GM23338 (cell line): ENCODE data around the gene RBM33. TPM values are rescaled to one million over a fixed set of nuclear protein-coding genes. Genes with fewer than 3 reads are reported as not detected.
A peak's percentile ranks its signal among the peaks of the same experiment; 100 is the strongest.

Experiments used
- ATAC-seq: fragments of 200-7000 bp; cut with Tn5 transposase; 3 replicates; pipeline ENCODE4 v1.9.1; 2020
- DNase-seq: peaks from one replicate; pipeline ENCODE4 v3.0.0-alpha.2; 2015; ENCODE audit warnings: low spot score
- H2AFZ ChIP-seq: fragments of 200-600 bp; sonication (generic); 2 replicates; pipeline ENCODE4 v1.8.0; 2016; ENCODE audit warnings: antibody characterized with exemption, mild to moderate bottlenecking, moderate library complexity
- H3F3A ChIP-seq: fragments of 200-600 bp; sonication (generic); replicated peaks from 2 replicates; pipeline ENCODE4 v1.8.0; 2017; ENCODE audit warnings: antibody characterized with exemption, mixed run types, low read depth
- H3K27ac ChIP-seq: fragments of 200-600 bp; sonication (generic); 2 replicates; pipeline ENCODE4 v1.6.1; 2016; ENCODE audit warnings: low read depth
- H3K27me3 ChIP-seq: fragments of 200-600 bp; sonication (generic); 2 replicates; pipeline ENCODE4 v1.8.0; 2016; ENCODE audit warnings: mild to moderate bottlenecking, mixed run types, moderate library complexity; ENCODE audit not compliant: insufficient read depth
- H3K36me3 ChIP-seq: fragments of 200-600 bp; sonication (generic); 2 replicates; pipeline ENCODE4 v1.8.0; 2016; ENCODE audit warnings: mild to moderate bottlenecking; ENCODE audit not compliant: insufficient read depth
- H3K4me1 ChIP-seq: fragments of 200-600 bp; sonication (generic); 2 replicates; pipeline ENCODE4 v1.8.0; 2016; ENCODE audit warnings: mild to moderate bottlenecking, moderate library complexity; ENCODE audit not compliant: insufficient read depth
- H3K4me2 ChIP-seq: fragments of 200-600 bp; sonication (generic); 2 replicates; pipeline ENCODE4 v1.7.1; 2017; ENCODE audit warnings: mixed run types
- H3K4me3 ChIP-seq: fragments of 200-600 bp; sonication (generic); 2 replicates; pipeline ENCODE4 v1.6.1; 2016; ENCODE audit warnings: mixed run types
- H3K79me2 ChIP-seq: fragments of 200-600 bp; sonication (generic); replicated peaks from 2 replicates; pipeline ENCODE4 v1.8.0; 2017; ENCODE audit warnings: mild to moderate bottlenecking; ENCODE audit not compliant: insufficient read depth
- H3K9me2 ChIP-seq: fragments of 200-600 bp; sonication (generic); 2 replicates; pipeline ENCODE4 v1.8.0; 2017; ENCODE audit not compliant: insufficient read depth
- H4K20me1 ChIP-seq: fragments of 200-600 bp; sonication (generic); replicated peaks from 2 replicates; pipeline ENCODE4 v1.8.0; 2017; ENCODE audit warnings: mild to moderate bottlenecking; ENCODE audit not compliant: insufficient read depth
- H3K27ac Mint-ChIP-seq: 2 replicates; pipeline ENCODE4 v1.8.0; 2020; ENCODE audit warnings: inconsistent platforms, mild to moderate bottlenecking, moderate library complexity, mixed read lengths
- H3K27me3 Mint-ChIP-seq: 3 replicates; pipeline ENCODE4 v1.8.0; 2022; ENCODE audit warnings: low read depth, mild to moderate bottlenecking, moderate library complexity, mixed read lengths, inconsistent platforms; ENCODE audit not compliant: insufficient read depth, poor library complexity
- H3K36me3 Mint-ChIP-seq: 3 replicates; pipeline ENCODE4 v1.8.0; 2021; ENCODE audit warnings: low read depth, mild to moderate bottlenecking, inconsistent platforms, moderate library complexity, mixed read lengths
- H3K4me1 Mint-ChIP-seq: 3 replicates; pipeline ENCODE4 v1.8.0; 2020; ENCODE audit warnings: mild to moderate bottlenecking, inconsistent platforms, mixed read lengths
- H3K4me3 Mint-ChIP-seq: 3 replicates; pipeline ENCODE4 v1.8.0; 2021; ENCODE audit warnings: moderate library complexity, mild to moderate bottlenecking, inconsistent platforms, mixed read lengths
- H3K9me3 Mint-ChIP-seq: 3 replicates; pipeline ENCODE4 v1.8.0; 2020; ENCODE audit warnings: moderate library complexity, mild to moderate bottlenecking, inconsistent platforms, mixed read lengths
- CREB1 ChIP-seq: fragments of 250-450 bp; sonication (Bioruptor Pico); IDR thresholded peaks from 2 replicates; pipeline ENCODE4 v1.5.0; 2020; ENCODE audit warnings: low read depth, mild to moderate bottlenecking, moderate library complexity
- EZH2 ChIP-seq: fragments of 200-600 bp; sonication (generic); IDR thresholded peaks from one replicate; pipeline ENCODE4 v1.8.0; 2017; ENCODE audit warnings: antibody characterized with exemption, mild to moderate bottlenecking, low read depth; ENCODE audit not compliant: unreplicated experiment
- JUNB ChIP-seq: IDR thresholded peaks from one replicate; pipeline ENCODE4 v1.6.1; 2016; ENCODE audit warnings: antibody characterized with exemption; ENCODE audit not compliant: unreplicated experiment
- NANOG ChIP-seq: IDR thresholded peaks from 2 replicates; pipeline ENCODE4 v1.6.1; 2016; ENCODE audit warnings: antibody characterized with exemption, borderline replicate concordance
- POLR2AphosphoS5 ChIP-seq: IDR thresholded peaks from 2 replicates; pipeline ENCODE4 v1.6.1; 2016; ENCODE audit warnings: antibody characterized with exemption, low read depth
- STAT1 ChIP-seq: IDR thresholded peaks from one replicate; pipeline ENCODE4 v1.6.1; 2016; ENCODE audit warnings: antibody characterized with exemption; ENCODE audit not compliant: unreplicated experiment
- ZNF114 ChIP-seq: fragments of 250-450 bp; sonication (Bioruptor Pico); IDR thresholded peaks from 2 replicates; pipeline ENCODE4 v1.5.0; 2020; ENCODE audit warnings: mild to moderate bottlenecking, moderate library complexity
- ZNF331 ChIP-seq: fragments of 250-450 bp; sonication (Bioruptor Pico); IDR thresholded peaks from 2 replicates; pipeline ENCODE4 v1.5.0; 2020; ENCODE audit warnings: low read depth, mild to moderate bottlenecking, moderate library complexity
- polyA plus RNA-seq: library from polyadenylated mRNA; unstranded; fragments of >200 nt; fragmentation: Nextera tagmentation; extraction: Ambion mirVana; gene quantifications from 2 replicates; pipeline ENCODE4 v1.2.1, GENCODE V29; 2016
- total RNA-seq: library from RNA; depleted of rRNA; stranded (reverse); fragments of >200 nt; shearing (Covaris generic); gene quantifications from 2 replicates; pipeline ENCODE4 v1.2.3, GENCODE V29; 2014
- TF ChIP-seq, protein P1 (sequence below), 2 experiments: fragments of 200-600 bp in 1 of 2; sonication (generic) in 1 of 2; conservative IDR thresholded peaks; 2 replicates each; pipeline versions ENCODE4 v1.5.1 to v1.6.1; 2016 to 2017; ENCODE audit warnings: antibody characterized with exemption in 2 of 2, low read depth in 2 of 2, mild to moderate bottlenecking in 2 of 2, moderate library complexity in 1 of 2
- TF ChIP-seq, protein P2 (sequence below): fragments of 250-450 bp; sonication (Bioruptor Pico); IDR thresholded peaks from 2 replicates; pipeline ENCODE4 v1.5.0; 2020; ENCODE audit warnings: mild to moderate bottlenecking, moderate library complexity
- TF ChIP-seq, protein P3 (sequence below): IDR thresholded peaks from one replicate; pipeline ENCODE4 v1.6.1; 2018; ENCODE audit warnings: antibody characterized with exemption; ENCODE audit not compliant: unreplicated experiment

RBM33 gene
- total and polyA plus RNA-seq, 2 experiments from 2014 or later, result 47.7 to 94.7 TPM

DNA sequence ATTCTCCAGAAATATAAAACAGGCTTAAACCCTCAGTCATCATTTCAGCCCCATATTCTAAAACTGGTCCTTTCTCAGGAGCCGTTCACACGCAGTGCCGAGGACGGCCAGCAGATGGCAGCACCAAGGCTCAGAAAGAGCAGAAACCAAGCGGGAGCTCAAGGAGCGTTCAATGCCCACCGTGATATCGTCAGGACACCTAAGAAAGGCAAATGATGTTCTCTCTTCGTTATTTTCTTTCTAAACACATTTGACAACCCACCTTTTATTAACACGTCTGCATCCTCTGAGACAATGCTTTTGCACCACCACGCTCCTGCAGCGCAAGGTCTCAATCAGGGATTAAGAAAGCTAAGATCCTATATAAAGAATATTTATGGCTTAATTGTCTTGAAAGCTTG, 45.7 kb upstream of the RBM33 start:
- DNase-seq (peak; percentile 92), ATAC-seq (peak; percentile 62)
- TF ChIP-seq, protein P1, sequence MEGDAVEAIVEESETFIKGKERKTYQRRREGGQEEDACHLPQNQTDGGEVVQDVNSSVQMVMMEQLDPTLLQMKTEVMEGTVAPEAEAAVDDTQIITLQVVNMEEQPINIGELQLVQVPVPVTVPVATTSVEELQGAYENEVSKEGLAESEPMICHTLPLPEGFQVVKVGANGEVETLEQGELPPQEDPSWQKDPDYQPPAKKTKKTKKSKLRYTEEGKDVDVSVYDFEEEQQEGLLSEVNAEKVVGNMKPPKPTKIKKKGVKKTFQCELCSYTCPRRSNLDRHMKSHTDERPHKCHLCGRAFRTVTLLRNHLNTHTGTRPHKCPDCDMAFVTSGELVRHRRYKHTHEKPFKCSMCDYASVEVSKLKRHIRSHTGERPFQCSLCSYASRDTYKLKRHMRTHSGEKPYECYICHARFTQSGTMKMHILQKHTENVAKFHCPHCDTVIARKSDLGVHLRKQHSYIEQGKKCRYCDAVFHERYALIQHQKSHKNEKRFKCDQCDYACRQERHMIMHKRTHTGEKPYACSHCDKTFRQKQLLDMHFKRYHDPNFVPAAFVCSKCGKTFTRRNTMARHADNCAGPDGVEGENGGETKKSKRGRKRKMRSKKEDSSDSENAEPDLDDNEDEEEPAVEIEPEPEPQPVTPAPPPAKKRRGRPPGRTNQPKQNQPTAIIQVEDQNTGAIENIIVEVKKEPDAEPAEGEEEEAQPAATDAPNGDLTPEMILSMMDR (conservative IDR thresholded peaks at IDR 0.05; ENCODE audit: low read depth in 2 of 2), result peak; percentile 97 to 100
- TF ChIP-seq JUNB, result no peak
- 0 out of 2 replicates have a peak, but pooled peaks cover 9% of the 10 kb centered on the region for H3K4me1 ChIP-seq
- H2AFZ ChIP-seq, result no peak overlapping the region
- peaks cover 40% of the 10 kb centered on the region for H3K4me1 Mint-ChIP-seq
- peak overlapping the region; percentile 14; the same call in 1 of the 3 replicates for H3K4me3 Mint-ChIP-seq
- no peaks in the 10 kb centered on the region for H3K9me2 ChIP-seq
- peaks cover 8% of the 10 kb centered on the region for H3K27me3 Mint-ChIP-seq
- H3K79me2 ChIP-seq, result no peaks in the 10 kb centered on the region
- no peak overlapping the region for H3K27ac ChIP-seq
- no peaks in the 10 kb centered on the region for H3F3A ChIP-seq
- H3K36me3 Mint-ChIP-seq, result no peaks in the 10 kb centered on the region
- peak overlapping the region; percentile 56; the same call in 1 of the 2 replicates for H3K4me2 ChIP-seq
- no peak overlapping the region for H3K4me3 ChIP-seq
- no peaks in the 10 kb centered on the region for H3K27me3 ChIP-seq
- no peaks in the 10 kb centered on the region for H3K36me3 ChIP-seq
- H4K20me1 ChIP-seq, result no peaks in the 10 kb centered on the region
- H3K27ac Mint-ChIP-seq, result no peak overlapping the region
- no peaks in the 10 kb centered on the region for H3K9me3 Mint-ChIP-seq

DNA sequence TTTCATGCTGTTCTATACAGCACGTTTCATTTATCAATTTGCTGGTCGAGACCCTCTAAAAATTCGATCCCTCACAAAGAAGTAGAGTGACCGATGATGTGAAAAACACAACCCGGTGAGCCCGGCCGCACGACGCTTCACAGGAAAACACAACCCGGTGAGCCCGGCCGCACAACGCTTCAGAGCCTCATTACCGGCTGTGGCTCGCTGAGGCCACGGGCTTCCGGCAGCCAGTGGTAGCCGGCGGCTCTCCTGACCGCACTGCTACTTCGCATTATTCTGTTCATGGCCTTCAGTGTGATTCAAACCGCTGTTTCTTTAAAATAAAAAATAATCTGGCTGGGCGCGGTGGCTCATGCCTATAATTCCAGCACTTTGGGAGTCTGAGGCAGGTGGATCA, 42.3 kb upstream of the RBM33 start:
- Histone ChIP-seq H3K4me3 (no peak overlapping the region), H4K20me1 (no peaks in the 10 kb centered on the region), H3K4me2 (no peak overlapping the region), H3K79me2 (no peaks in the 10 kb centered on the region), H3K27ac (no peak overlapping the region), H3K9me2 (no peaks in the 10 kb centered on the region), H3K36me3 (no peaks in the 10 kb centered on the region), H3F3A (no peaks in the 10 kb centered on the region), H3K4me1 (no peaks in the 10 kb centered on the region), H2AFZ (no peak overlapping the region), H3K27me3 (no peaks in the 10 kb centered on the region)
- no peak for DNase-seq
- ATAC-seq, result no peak
- Mint-ChIP-seq H3K27ac (no peak overlapping the region), H3K36me3 (no peaks in the 10 kb centered on the region), H3K9me3 (peaks cover 3% of the 10 kb centered on the region; the same call in 1 of the 3 replicates), H3K4me3 (no peak overlapping the region), H3K27me3 (peaks cover 6% of the 10 kb centered on the region), H3K4me1 (peaks cover 18% of the 10 kb centered on the region)
- TF ChIP-seq NANOG (no peak), CREB1 (CRISPR knock-in tag) (no peak), POLR2AphosphoS5 (no peak), EZH2 (no peak), STAT1 (no peak), ZNF114 (CRISPR knock-in tag) (no peak), ZNF331 (CRISPR knock-in tag) (no peak)
- TF ChIP-seq, protein P2, sequence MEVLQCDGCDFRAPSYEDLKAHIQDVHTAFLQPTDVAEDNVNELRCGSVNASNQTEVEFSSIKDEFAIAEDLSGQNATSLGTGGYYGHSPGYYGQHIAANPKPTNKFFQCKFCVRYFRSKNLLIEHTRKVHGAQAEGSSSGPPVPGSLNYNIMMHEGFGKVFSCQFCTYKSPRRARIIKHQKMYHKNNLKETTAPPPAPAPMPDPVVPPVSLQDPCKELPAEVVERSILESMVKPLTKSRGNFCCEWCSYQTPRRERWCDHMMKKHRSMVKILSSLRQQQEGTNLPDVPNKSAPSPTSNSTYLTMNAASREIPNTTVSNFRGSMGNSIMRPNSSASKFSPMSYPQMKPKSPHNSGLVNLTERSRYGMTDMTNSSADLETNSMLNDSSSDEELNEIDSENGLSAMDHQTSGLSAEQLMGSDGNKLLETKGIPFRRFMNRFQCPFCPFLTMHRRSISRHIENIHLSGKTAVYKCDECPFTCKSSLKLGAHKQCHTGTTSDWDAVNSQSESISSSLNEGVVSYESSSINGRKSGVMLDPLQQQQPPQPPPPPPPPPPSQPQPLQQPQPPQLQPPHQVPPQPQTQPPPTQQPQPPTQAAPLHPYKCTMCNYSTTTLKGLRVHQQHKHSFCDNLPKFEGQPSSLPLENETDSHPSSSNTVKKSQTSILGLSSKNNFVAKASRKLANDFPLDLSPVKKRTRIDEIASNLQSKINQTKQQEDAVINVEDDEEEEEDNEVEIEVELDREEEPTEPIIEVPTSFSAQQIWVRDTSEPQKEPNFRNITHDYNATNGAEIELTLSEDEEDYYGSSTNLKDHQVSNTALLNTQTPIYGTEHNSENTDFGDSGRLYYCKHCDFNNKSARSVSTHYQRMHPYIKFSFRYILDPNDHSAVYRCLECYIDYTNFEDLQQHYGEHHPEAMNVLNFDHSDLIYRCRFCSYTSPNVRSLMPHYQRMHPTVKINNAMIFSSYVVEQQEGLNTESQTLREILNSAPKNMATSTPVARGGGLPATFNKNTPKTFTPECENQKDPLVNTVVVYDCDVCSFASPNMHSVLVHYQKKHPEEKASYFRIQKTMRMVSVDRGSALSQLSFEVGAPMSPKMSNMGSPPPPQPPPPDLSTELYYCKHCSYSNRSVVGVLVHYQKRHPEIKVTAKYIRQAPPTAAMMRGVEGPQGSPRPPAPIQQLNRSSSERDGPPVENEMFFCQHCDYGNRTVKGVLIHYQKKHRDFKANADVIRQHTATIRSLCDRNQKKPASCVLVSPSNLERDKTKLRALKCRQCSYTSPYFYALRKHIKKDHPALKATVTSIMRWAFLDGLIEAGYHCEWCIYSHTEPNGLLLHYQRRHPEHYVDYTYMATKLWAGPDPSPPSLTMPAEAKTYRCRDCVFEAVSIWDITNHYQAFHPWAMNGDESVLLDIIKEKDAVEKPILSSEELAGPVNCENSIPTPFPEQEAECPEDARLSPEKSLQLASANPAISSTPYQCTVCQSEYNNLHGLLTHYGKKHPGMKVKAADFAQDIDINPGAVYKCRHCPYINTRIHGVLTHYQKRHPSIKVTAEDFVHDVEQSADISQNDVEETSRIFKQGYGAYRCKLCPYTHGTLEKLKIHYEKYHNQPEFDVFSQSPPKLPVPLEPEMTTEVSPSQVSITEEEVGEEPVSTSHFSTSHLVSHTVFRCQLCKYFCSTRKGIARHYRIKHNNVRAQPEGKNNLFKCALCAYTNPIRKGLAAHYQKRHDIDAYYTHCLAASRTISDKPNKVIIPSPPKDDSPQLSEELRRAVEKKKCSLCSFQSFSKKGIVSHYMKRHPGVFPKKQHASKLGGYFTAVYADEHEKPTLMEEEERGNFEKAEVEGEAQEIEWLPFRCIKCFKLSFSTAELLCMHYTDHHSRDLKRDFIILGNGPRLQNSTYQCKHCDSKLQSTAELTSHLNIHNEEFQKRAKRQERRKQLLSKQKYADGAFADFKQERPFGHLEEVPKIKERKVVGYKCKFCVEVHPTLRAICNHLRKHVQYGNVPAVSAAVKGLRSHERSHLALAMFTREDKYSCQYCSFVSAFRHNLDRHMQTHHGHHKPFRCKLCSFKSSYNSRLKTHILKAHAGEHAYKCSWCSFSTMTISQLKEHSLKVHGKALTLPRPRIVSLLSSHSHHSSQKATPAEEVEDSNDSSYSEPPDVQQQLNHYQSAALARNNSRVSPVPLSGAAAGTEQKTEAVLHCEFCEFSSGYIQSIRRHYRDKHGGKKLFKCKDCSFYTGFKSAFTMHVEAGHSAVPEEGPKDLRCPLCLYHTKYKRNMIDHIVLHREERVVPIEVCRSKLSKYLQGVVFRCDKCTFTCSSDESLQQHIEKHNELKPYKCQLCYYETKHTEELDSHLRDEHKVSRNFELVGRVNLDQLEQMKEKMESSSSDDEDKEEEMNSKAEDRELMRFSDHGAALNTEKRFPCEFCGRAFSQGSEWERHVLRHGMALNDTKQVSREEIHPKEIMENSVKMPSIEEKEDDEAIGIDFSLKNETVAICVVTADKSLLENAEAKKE (CRISPR knock-in tag), result no peak
- TF ChIP-seq, protein P3, sequence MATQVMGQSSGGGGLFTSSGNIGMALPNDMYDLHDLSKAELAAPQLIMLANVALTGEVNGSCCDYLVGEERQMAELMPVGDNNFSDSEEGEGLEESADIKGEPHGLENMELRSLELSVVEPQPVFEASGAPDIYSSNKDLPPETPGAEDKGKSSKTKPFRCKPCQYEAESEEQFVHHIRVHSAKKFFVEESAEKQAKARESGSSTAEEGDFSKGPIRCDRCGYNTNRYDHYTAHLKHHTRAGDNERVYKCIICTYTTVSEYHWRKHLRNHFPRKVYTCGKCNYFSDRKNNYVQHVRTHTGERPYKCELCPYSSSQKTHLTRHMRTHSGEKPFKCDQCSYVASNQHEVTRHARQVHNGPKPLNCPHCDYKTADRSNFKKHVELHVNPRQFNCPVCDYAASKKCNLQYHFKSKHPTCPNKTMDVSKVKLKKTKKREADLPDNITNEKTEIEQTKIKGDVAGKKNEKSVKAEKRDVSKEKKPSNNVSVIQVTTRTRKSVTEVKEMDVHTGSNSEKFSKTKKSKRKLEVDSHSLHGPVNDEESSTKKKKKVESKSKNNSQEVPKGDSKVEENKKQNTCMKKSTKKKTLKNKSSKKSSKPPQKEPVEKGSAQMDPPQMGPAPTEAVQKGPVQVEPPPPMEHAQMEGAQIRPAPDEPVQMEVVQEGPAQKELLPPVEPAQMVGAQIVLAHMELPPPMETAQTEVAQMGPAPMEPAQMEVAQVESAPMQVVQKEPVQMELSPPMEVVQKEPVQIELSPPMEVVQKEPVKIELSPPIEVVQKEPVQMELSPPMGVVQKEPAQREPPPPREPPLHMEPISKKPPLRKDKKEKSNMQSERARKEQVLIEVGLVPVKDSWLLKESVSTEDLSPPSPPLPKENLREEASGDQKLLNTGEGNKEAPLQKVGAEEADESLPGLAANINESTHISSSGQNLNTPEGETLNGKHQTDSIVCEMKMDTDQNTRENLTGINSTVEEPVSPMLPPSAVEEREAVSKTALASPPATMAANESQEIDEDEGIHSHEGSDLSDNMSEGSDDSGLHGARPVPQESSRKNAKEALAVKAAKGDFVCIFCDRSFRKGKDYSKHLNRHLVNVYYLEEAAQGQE, result no peak
